ENCODE data around the gene ZMYM2.

Gene ZMYM2

GRCh38 chr13:20109037-20109436, 150.5 kb downstream of the ZMYM2 start:
- DNase-seq: no peak

- no peak for DNase-seq
Observed at GRCh38 chr13:20114066-20114610, 155.6 kb downstream of the ZMYM2 start.

DNA sequence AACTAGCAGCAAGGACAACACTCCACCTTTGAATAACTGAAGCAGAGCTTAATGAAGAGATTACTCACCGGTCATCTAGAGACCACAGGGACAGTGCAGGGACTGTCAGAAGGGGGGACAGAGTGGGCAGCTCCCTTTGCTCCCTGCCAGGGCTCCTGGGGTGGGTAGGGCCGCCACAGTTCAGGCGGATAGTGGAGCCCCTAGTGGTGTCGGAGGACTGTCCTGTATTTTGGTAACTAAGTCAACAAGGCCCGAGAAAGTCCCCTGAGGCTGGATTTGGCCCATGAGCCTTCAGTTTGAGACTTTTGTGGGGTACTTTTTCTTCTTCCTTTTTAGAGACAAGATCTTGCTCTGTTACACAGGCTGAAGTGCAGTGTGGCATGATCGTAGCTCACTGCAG, 157.7 kb downstream of the ZMYM2 start:
- DNase-seq: no peak

- peak; percentile 47 for DNase-seq
Observed at GRCh38 chr13:20118268-20119140, 160.0 kb downstream of the ZMYM2 start.

DNA sequence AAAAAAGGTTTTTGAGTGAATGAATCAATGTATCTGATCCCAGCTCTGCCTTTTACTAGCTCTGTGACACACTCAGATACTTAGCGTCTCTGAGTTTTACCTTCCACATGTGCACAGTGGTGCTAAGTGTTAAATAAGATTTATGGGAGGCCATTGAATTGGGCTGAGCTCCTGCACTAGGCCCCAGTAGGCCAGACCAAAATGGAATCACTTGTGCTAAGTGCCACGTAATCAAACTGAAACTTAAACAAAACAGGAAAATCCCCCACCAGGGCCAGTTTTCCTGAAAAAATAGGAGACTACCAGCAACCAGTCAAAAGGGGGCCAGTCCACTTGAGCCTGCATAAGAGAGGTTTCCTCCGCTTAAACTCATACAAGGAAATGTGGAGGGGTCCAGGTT, 161.4 kb downstream of the ZMYM2 start:
- no peak for DNase-seq

GRCh38 chr13:20121159-20121525, 162.6 kb downstream of the ZMYM2 start:
- DNase-seq: no peak

DNA sequence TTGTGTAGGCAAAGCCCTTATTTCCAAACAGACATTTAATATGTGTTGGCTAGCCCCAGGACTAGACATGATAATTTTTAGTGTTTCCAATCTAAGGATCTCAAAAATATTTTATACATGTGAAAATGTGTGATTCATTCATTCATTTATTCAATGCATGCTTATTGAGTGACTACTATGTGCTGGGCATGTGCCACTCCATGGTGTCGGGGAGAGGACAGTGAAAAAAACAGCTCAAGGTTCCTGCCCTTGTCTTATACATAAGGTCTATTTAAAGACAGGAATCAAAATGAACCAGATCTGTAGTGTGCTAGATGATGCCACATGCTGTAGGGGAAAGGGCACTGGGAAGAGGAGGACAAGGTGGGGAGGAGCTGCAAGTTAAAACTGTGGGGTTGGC, 165.8 kb downstream of the ZMYM2 start:
- no peak for DNase-seq

DNA sequence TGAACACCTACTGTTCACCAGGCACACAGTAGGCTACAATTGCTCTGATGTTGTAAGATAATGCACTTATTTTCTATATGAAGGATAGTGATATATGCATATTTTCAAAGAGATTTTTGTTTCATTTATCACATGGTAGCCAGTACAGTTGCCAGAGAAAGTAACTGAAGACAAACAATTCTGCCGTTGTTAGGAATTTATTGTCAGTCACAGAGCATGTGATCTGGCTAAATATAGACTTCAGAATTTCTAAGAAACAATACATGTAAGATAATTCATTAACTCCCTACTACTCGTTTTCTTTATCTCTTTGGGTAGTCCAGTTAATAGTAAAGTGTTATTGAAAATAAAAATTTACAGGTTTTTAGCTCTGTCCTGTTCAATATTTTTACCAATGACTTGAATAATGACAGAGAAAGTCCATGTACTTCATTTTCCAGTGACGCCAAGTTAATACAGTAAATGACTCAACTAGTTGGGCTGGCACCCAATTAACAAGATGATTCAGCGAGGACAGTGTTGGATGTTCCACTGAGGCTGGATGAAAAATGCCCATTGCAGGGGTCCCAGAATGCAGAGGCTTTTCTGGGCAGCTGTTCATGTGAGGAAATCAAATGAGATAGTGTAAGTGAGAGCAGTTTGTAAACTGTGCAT, 166.7 kb downstream of the ZMYM2 start:
- peak; percentile 65 for DNase-seq

DNA sequence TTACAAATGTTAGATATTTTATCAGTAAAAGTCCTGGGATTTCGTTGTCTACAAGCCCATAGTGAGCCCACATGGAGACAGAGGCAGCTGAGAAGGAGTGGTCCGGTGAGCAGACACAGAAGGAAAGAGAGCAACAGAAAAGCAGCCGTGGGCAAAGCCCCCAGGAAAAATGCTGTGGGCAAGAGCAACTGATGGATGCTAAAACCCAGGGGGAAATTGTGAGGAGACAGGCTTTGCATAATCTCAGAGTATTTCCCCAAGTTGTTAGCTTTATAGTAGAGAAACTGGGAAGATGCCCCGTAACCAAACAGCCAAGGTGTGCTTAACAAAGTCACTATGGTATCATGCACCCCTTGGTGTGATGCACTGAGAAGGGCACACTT, 167.2 kb downstream of the ZMYM2 start:
- no peak for DNase-seq

DNA sequence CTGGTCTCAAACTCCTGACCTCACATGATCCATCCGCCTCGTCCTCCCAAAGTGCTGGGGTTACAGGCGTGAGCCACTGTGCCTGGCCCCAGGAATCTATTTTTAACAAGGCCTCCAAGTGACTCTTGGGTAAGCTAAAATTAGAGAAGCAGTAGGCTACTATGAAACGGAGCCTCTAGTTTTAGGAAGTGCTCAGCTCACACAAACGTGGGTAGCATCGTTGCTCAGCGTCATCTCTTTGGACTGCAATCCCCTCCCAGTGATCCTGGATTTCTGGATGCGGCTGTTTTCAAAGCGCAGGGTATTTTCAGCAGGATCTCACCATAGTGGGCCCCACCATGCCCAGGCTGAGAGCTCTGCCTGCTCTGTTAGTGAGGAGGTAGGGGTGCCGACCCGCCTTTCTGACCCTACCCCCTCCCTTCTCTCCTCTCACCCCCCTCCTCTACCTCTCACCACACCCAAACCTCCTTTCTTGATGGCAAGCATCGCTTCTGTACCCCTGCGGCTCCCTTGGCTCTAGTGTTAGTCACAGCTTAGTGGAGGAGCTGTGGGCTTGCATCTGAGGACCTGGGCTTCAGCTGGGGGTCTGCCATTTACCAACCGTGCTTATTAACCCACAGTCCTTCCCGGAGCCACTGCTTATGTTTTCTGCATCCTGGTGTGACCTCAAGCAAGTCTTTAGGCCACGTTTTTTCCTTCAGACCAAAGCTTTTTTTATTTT, 168.2 kb downstream of the ZMYM2 start:
- DNase-seq: no peak

DNA sequence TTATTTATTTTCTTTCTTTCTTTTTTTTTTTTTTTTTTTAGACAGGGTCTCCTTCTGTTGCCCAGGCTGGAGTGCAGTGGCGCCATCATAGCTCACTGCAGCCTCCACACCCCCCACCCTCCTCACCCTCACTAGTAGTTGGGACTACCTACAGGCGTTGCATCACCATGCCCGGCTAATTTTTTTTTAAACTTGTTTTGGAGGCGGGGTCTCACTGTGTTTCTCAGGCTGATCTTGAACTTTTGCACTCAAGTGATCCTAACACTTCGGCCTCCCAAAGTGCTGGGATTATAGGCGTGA, 168.7 kb downstream of the ZMYM2 start:
- DNase-seq: no peak

DNA sequence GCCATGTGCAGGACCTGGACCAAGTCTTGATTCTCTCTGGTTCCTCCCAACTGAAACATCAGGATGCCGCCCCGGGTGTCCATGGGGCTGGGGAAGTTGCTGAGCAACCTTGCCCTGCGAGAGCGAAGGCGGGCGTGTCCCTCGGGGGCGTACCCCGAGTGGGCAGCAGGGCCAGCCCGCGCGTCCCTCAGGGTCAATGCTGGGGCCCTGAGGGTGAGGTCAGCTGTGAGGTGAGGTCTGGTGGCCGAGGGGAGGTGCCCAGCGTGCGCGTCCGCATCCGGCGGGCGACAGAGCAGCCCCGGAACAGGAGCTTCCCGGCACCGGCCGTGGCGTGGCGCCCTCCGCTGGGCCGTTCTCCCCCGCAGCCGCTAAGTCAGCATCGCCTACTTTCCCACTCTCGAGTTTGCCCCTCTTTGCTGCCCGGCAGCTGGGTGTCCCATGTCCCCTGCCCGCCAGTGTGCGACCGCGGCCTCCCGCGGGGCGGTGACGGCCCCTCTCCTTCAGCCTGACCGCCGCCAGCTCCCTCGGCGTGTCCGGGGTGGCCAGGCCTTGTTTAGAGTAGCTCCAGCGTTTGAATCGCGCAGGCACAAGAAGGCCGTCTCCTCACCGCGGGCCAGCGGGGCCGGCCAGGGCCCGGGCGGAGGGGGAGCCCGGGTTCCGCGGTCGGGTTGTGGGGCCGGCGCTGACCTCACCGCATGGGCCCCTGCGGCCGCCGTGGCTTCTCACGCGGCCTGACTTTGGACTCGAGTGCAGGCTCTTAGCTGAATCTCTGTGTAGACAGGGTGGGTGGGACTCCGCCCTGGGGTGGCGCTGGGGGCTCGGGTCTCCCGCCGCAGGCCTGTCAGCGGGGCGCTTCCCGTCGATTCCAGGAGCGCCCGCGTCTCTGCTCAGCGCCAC, 169.3 kb downstream of the ZMYM2 start:
- DNase-seq: peak; percentile 65

- DNase-seq: no peak
Observed at GRCh38 chr13:20128459-20128931, 170.0 kb downstream of the ZMYM2 start.

- no peak for DNase-seq
Observed at GRCh38 chr13:20129076-20129475, 170.5 kb downstream of the ZMYM2 start.

DNA sequence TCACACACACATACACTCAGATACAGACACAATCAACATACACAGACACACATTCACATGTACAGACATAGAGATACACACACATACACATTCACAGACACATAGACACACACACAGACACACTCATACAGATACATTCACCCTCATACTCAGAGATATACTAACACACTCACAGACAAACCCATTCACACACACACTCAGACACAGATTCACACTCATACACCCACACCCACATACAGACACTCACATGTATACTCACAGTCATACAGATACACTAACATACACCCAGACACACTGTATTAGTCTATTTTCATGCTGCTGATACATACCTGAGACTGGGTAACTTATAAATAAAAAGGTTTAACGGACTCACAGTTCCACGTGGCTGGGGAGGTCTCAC, 171.5 kb downstream of the ZMYM2 start:
- DNase-seq: no peak

- no peak for DNase-seq
Observed at GRCh38 chr13:20130652-20131051, 172.1 kb downstream of the ZMYM2 start.

GRCh38 chr13:20131057-20131832, 172.7 kb downstream of the ZMYM2 start:
- no peak for DNase-seq

- DNase-seq: no peak
Observed at GRCh38 chr13:20132052-20132634, 173.6 kb downstream of the ZMYM2 start.

- no peak for DNase-seq
Observed at GRCh38 chr13:20134732-20135131, 176.2 kb downstream of the ZMYM2 start.

DNA sequence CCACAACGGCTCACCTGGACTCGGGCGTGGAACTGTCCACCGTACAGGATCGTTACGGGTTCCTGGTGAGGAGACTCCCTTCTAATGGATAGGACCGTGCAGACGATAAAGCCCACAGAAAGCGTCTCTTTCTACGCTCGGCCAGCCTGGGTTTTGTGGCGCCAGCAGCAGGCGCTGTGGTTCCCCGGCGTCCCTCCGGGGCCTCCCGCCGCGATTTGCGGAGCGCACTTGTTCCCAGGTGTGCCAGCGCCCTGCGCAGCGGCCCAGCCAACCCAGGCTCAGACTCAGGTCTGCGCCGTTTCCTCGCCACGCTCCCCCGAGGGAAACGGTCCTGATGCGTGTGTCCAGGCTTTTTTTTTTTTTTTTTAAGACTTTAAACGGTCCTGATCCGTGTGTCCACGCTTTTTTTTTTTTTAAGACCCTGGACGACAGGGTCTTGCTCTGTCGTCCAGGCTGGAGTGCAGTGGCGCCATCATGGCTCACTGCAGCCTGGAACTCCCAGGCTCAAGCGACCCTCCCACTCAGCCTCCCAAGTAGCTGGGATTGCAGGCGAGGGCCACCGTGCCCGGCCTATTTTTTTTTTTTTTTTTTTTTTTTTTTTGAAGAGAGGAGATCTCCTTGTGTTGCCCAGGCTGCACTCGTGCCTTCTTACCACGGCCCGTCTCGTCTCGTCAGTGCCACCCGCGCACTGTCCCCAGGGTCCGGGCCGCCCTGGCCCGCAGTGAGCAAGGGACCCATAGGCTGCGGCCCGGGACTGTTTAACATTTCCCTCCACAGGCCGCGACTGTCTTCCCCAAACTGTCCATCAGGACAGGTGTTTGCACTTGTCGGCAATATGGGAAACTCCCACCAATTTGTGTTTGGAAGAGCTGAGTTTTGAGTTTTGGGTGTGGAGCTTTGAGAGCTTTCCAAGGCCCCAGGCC, 178.5 kb downstream of the ZMYM2 start:
- DNase-seq: no peak

Data from EL (cell line).